Stimulated activated CD8-positive, alpha-beta memory T cell treated with anti-CD3 and anti-CD28 coated beads, Interleukin-15, amount 100 ng/mL, for 1 hour (primary cell): ENCODE data around the gene INO80E.
"Not testable (repeated sequence)": the region's sequence is repeated elsewhere in the genome, so short reads cannot be mapped to it uniquely, and the experiment has no call there.

ENCODE experiments used
- DNase-seq: peaks from one replicate; pipeline ENCODE4 v3.0.0-alpha.2; 2020; ENCODE audit warnings: low read depth

Gene INO80E

GRCh38 chr16:30031477-30031918 lies 35.5 kb downstream of the INO80E start:
- DNase-seq = no peak

- no peak for DNase-seq
Measured at GRCh38 chr16:30032083-30032819, 36.2 kb downstream of the INO80E start.

GRCh38 chr16:30033270-30033669 lies 37.2 kb downstream of the INO80E start:
- no peak for DNase-seq

- DNase-seq = no peak
Measured at GRCh38 chr16:30040221-30040620, 44.2 kb downstream of the INO80E start.

- DNase-seq = not testable (repeated sequence)
Measured at GRCh38 chr16:30040690-30041089, 44.6 kb downstream of the INO80E start.

- no peak for DNase-seq
Measured at GRCh38 chr16:30041841-30042240, 45.8 kb downstream of the INO80E start.

GRCh38 chr16:30046178-30046577 lies 50.1 kb downstream of the INO80E start:
- DNase-seq = no peak

- no peak for DNase-seq
Measured at GRCh38 chr16:30046588-30046987, 50.5 kb downstream of the INO80E start.

- no peak for DNase-seq
Measured at GRCh38 chr16:30049871-30050270, 53.8 kb downstream of the INO80E start.

- DNase-seq = no peak
Measured at GRCh38 chr16:30051518-30051917, 55.5 kb downstream of the INO80E start.

GRCh38 chr16:30052671-30053372 lies 56.8 kb downstream of the INO80E start:
- peak; percentile 81 for DNase-seq

GRCh38 chr16:30053376-30054015 lies 57.5 kb downstream of the INO80E start:
- no peak for DNase-seq

GRCh38 chr16:30054451-30054850 lies 58.4 kb downstream of the INO80E start:
- DNase-seq = no peak

- no peak for DNase-seq
Measured at GRCh38 chr16:30054959-30055553, 59.0 kb downstream of the INO80E start.
